Endothelial cell of umbilical vein (primary cell): ENCODE measurements around the gene ATOX1. TPM values are rescaled to one million over a fixed set of nuclear protein-coding genes. Genes with fewer than 3 reads are reported as not detected.

Experiments used
- BruUV-seq: library from RNA; stranded (reverse); fragments of 400-500 nt; replicated peaks from 2 replicates; lab custom pipeline; 2021; lab: Mats Ljungman, UMichigan
- CTCF ChIA-PET: fragments of 300-600, 350-600 bp; sonication (Branson Sonifier 250); formaldehyde crosslinking; loops from one replicate; lab custom pipeline; 2021; ENCODE audit warnings: antibody characterized with exemption, inconsistent platforms; lab: Charles Lee
- POLR2A ChIA-PET: fragments of 300-600, 350-600 bp; sonication (Branson Sonifier 250); formaldehyde crosslinking; loops from one replicate; lab custom pipeline; 2021; ENCODE audit warnings: antibody characterized with exemption, inconsistent platforms; lab: Charles Lee
- DNase-seq: peaks from one replicate; pipeline ENCODE4 v3.0.0-alpha.2; 2011; ENCODE audit warnings: low read depth, low spot score
- FAIRE-seq: peaks from 2 replicates; lab custom pipeline; 2011; peaks lifted over from hg19 to GRCh38; lab: Jason Lieb, UNC
- H2AFZ ChIP-seq: 2 replicates; pipeline ENCODE4 v1.6.0; 2012; ENCODE audit warnings: low read depth, low read length, control low read depth, inconsistent platforms
- H3K27ac ChIP-seq: 2 replicates; pipeline ENCODE4 v1.5.1; 2011; ENCODE audit warnings: low read depth, mild to moderate bottlenecking, control low read depth, low read length, moderate library complexity; ENCODE audit not compliant: insufficient read depth
- H3K27me3 ChIP-seq, 2 experiments: 2 replicates each; pipeline versions ENCODE4 v1.6.0 to v1.6.1; 2011; ENCODE audit warnings: low read length in 2 of 2, mixed read lengths in 1 of 2; ENCODE audit not compliant: control insufficient read depth in 2 of 2, insufficient read depth in 2 of 2
- H3K36me3 ChIP-seq, 2 experiments: 2 replicates in 1 of 2; 3 replicates in 1 of 2; pipeline ENCODE4 v1.5.1; 2011; ENCODE audit warnings: low read length in 2 of 2, mild to moderate bottlenecking in 1 of 2, moderate library complexity in 1 of 2; ENCODE audit not compliant: control insufficient read depth in 2 of 2, insufficient read depth in 2 of 2; ENCODE audit errors: extremely low read depth in 1 of 2
- H3K4me1 ChIP-seq: 3 replicates; pipeline ENCODE4 v1.5.1; 2011; ENCODE audit warnings: mild to moderate bottlenecking, low read length; ENCODE audit not compliant: control insufficient read depth, insufficient read depth; ENCODE audit errors: extremely low read depth
- H3K4me2 ChIP-seq: 2 replicates; pipeline ENCODE4 v1.6.1; 2011; ENCODE audit warnings: low read length, control low read depth, mixed read lengths; ENCODE audit not compliant: insufficient read depth
- H3K4me3 ChIP-seq, 3 experiments: fragments of 200-600 bp in 1 of 3; sonication (generic), shearing (Covaris generic) in 1 of 3; replicated peaks in 1 of 3; 2 replicates each; pipeline ENCODE4 v1.5.1; 2011 to 2016; ENCODE audit warnings: control low read depth in 3 of 3, low read length in 3 of 3, mild to moderate bottlenecking in 2 of 3, inconsistent platforms in 1 of 3, low read depth in 1 of 3, moderate library complexity in 1 of 3; ENCODE audit not compliant: insufficient read depth in 1 of 3
- H3K79me2 ChIP-seq: 2 replicates; pipeline ENCODE4 v1.6.0; 2012; ENCODE audit warnings: low read length, inconsistent platforms; ENCODE audit not compliant: control insufficient read depth, insufficient read depth
- H3K9ac ChIP-seq: replicated peaks from 2 replicates; pipeline ENCODE3; 2011; ENCODE audit warnings: low read length, control low read depth; ENCODE audit not compliant: insufficient read depth; ENCODE audit errors: extremely low read depth
- H3K9me1 ChIP-seq: replicated peaks from 3 replicates; pipeline ENCODE4 v1.6.0; 2011; ENCODE audit warnings: mild to moderate bottlenecking, low read length; ENCODE audit not compliant: control insufficient read depth, insufficient read depth; ENCODE audit errors: extremely low read depth
- H3K9me3 ChIP-seq: replicated peaks from 2 replicates; pipeline ENCODE4 v1.5.1; 2012; ENCODE audit warnings: low read length, inconsistent platforms; ENCODE audit not compliant: control insufficient read depth, insufficient read depth
- H4K20me1 ChIP-seq: replicated peaks from 2 replicates; pipeline ENCODE3; 2011; ENCODE audit warnings: mild to moderate bottlenecking, low read length; ENCODE audit not compliant: control insufficient read depth, insufficient read depth; ENCODE audit errors: extremely low read depth
- CTCF ChIP-seq, 2 donors: IDR thresholded peaks; 1 replicate in 1 of 2; 2 replicates in 1 of 2; pipeline ENCODE4 v1.5.1; 2011; ENCODE audit warnings: low read length in 2 of 2, mild to moderate bottlenecking in 2 of 2, moderate library complexity in 2 of 2, control low read depth in 1 of 2, inconsistent platforms in 1 of 2, low read depth in 1 of 2; ENCODE audit not compliant: insufficient read depth in 1 of 2; ENCODE audit errors: extremely low read depth in 1 of 2
- EZH2 ChIP-seq: IDR thresholded peaks from 2 replicates; pipeline ENCODE4 v1.6.1; 2012; ENCODE audit warnings: borderline replicate concordance, low read depth, mild to moderate bottlenecking, moderate library complexity, low read length, inconsistent platforms; ENCODE audit not compliant: severe bottlenecking
- FOS ChIP-seq: IDR thresholded peaks from 2 replicates; pipeline ENCODE4 v1.6.1; 2011; ENCODE audit warnings: mild to moderate bottlenecking, low read length, moderate library complexity, borderline replicate concordance; ENCODE audit not compliant: insufficient read depth
- GATA2 ChIP-seq: IDR thresholded peaks from 2 replicates; pipeline ENCODE4 v1.7.0; 2011; ENCODE audit warnings: low read depth, mild to moderate bottlenecking, moderate library complexity, mixed read lengths, low read length; ENCODE audit not compliant: insufficient read length, insufficient read depth
- JUN ChIP-seq: IDR thresholded peaks from 2 replicates; pipeline ENCODE4 v1.6.1; 2011; ENCODE audit warnings: borderline replicate concordance, low read depth; ENCODE audit not compliant: insufficient read length, insufficient read depth
- MAX ChIP-seq: IDR thresholded peaks from 2 replicates; pipeline ENCODE4 v1.6.1; 2011; ENCODE audit not compliant: insufficient read depth, insufficient read length
- MYC ChIP-seq: IDR thresholded peaks from one replicate; pipeline ENCODE4 v1.6.1; 2011; ENCODE audit warnings: mild to moderate bottlenecking, low read depth, low read length
- POLR2A ChIP-seq: IDR thresholded peaks from 2 replicates; pipeline ENCODE4 v1.6.1; 2012; ENCODE audit warnings: low read depth, mild to moderate bottlenecking, control low read depth, low read length
- POLR2AphosphoS5 ChIP-seq: IDR thresholded peaks from 2 replicates; pipeline ENCODE4 v1.6.1; 2012; ENCODE audit warnings: low read depth, mild to moderate bottlenecking, control low read depth, low read length, moderate library complexity; ENCODE audit not compliant: insufficient read depth
- dilution Hi-C: fragments of 300-500 bp; cut with MboI; formaldehyde crosslinking; loops from one replicate; pipeline ENCODE4 v1.15.0; 2019; ENCODE audit warnings: low sequenced_read_pairs; ENCODE audit not compliant: extremely low pct_ligation_motif_present
- intact Hi-C: fragments of 100-400 bp; cut with micrococcal nuclease; formaldehyde crosslinking; loops from one replicate; pipeline ENCODE4 v1.10.0; 2022
- polyA plus RNA-seq, 4 experiments: library from polyadenylated mRNA; depleted of rRNA in 3 of 4; stranded (reverse) in 3 of 4; unstranded in 1 of 4; fragments of >200 nt; gene quantifications; 2 replicates each; pipeline versions ENCODE4 v1.2.1 to v1.2.3, GENCODE V29; 2011 to 2012; ENCODE audit warnings: missing spikeins in 1 of 4
- total RNA-seq: library from RNA; stranded (reverse); gene quantifications from 2 replicates; pipeline ENCODE4 v1.2.3, GENCODE V29; 2021

ATOX1 gene
- total and polyA plus RNA-seq, 2 donors (not counting 3 experiments of a cell fraction or from before 2014, with no cell fraction given) = 113 to 292 TPM

DNA sequence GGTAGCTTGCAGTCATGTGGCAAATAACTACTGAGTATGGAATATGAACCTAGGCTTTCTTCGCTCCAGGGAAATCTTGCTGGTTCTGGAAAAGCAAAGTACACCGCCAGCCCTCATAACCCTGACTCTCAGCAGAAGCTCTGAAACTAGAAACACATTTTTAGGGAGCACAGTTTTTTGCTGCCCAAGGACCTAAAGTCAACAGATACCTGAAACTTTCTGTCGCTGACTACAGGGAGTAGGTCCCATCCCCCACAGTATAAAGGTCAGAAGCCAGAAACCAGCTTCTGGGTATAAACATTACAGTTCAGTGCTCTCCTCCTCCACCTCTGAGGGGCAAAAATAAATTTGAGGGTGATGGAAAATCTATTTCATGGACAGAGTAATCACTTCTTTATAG lies 3.0 kb downstream of the ATOX1 start:
- Histone ChIP-seq H3K27me3 (no peaks in the 10 kb centered on the region), H3K27ac (no peak overlapping the region), H2AFZ (no peak overlapping the region), H3K4me2 (no peak overlapping the region), H4K20me1 (no peaks in the 10 kb centered on the region), H3K4me3 (no peak overlapping the region), H3K9me3 (no peaks in the 10 kb centered on the region), H3K9ac (no peak overlapping the region), H3K36me3 (no peaks in the 10 kb centered on the region), H3K4me1 (peaks cover 18% of the 10 kb centered on the region), H3K9me1 (no peaks in the 10 kb centered on the region), H3K79me2 (peaks cover 42% of the 10 kb centered on the region)
- CTCF ChIA-PET = interaction anchor here (0.7 to 0.9 kb wide), 2 partner anchors 8 to 103 kb away, joined by 3 to 4 read pairs; no protein-coding TSS in a partner anchor
- intact Hi-C loops = no loop called here
- TF ChIP-seq MYC (no peak), GATA2 (no peak), CTCF (IDR thresholded peaks at IDR 0.05; ENCODE audit: extremely low read depth in 1 of 2, insufficient read depth in 1 of 2, low read depth in 1 of 2, low read length in 2 of 2) (no peak), MAX (no peak), POLR2AphosphoS5 (no peak), EZH2 (no peak), FOS (no peak), POLR2A (no peak), JUN (no peak)
- no TSS peak for BruUV-seq
- no peak for DNase-seq
- POLR2A ChIA-PET = no interaction called here
- dilution Hi-C loops = no loop called here
- no peak for FAIRE-seq
